Stimulated activated CD4-positive, alpha-beta T cell treated with anti-CD3 and anti-CD28 coated beads, Interleukin-12 subunit alpha, Interleukin-12 subunit beta, amount 100 ng/mL, for 4 hours (primary cell): Measurements from ENCODE around the gene ECSCR.
A peak's percentile ranks its signal among the peaks of the same experiment; 100 is the strongest.

Experiments
- DNase-seq: peaks from one replicate; pipeline ENCODE4 v3.0.0-alpha.2; 2020

ECSCR gene

DNA sequence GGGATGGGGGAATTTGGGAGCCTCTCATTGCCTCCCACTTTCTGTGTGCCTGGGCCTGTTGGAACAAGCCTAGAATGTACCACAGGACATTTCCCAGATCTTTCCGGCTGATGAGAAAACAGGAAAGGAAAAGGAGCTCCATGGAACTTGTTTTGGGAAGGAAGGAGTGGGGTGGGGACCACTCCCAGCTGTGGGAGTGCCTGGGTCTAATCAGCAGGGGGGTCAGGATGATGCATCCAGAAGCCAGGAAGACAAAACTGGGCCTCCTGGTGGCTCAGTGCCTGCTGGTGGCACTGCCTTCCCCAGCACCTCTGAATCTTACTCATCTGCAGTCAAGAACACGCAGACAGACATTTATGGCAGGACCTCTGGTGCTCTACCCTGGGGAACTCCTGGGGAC, 11.0 kb upstream of the ECSCR start:
- DNase-seq: no peak

DNA sequence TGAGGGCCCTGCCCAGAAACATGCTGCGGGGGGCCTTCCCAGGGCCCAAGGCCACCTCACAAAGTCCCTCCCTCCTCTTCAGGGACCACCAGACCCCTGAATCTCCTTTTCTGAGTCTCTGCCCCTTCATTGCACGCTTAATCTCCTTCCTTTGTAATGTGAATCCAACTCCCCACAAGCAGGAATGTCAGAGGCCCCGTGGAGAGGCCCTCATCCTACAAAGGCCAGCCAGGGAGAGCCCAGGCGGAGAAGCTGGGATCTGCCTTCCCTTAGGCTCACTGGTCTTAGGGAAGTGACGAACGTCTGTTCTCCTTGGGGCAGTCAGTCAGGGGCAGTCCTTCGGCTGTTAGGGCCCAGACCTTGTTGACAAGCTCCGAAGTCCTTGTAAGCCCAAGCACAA, 10.6 kb upstream of the ECSCR start:
- no peak for DNase-seq

DNA sequence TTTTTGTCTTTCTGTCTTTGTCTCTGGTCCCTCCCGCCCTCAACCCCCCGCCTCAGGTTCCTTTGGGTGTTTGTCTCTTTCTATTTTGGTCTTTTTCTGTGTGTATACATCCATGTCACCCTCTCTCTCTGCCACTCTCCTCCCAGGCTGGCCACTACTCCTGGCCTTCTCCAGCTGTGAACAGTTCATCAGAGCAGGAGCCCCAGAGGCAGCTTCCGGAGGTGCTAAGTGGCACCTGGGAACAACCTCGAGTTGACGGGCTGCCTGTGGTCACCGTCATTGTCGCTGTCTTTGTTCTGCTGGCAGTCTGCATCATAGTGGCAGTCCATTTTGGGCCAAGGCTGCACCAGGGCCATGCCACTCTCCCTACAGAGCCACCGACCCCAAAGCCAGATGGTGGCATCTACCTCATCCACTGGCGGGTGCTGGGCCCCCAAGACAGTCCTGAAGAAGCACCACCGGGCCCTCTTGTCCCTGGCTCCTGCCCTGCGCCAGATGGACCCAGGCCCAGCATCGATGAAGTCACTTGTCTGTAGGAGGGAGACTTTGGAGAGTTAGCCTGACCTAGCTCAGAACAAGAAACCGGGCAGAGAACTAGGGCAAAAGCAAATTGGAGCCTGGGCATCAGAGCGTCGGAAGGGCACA, 10.0 kb upstream of the ECSCR start:
- no peak for DNase-seq

DNA sequence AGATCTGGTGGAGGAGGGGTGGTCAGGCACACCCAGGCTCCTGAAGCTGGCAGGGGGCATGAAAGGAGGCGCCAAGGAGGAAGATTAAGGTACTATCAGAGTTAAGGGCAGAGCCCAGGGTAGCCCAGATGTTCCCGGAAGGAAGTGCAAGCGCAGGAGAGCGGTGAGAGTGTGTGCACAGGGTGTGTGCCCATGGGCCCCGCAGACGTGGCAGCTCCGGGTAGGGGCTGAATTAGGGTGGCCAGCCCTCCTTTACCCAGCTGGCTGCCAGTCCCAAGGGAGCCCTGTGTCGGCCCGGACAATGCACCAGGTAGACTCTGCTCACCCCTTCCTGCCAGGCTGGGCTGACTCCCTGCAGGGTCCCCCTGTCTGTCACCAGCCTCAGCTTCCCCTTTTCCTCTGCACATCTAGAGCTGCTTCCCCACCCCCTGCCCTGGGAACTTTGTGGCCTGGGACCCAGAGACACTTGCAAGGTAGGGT, 8.3 kb upstream of the ECSCR start, which contains the start of gene SMIM33:
SMIM33 (plus strand) TSS at position 184 of the 480 bp plus-strand sequence; CDS start at position 302, 118 bp downstream.
- DNase-seq: no peak

DNA sequence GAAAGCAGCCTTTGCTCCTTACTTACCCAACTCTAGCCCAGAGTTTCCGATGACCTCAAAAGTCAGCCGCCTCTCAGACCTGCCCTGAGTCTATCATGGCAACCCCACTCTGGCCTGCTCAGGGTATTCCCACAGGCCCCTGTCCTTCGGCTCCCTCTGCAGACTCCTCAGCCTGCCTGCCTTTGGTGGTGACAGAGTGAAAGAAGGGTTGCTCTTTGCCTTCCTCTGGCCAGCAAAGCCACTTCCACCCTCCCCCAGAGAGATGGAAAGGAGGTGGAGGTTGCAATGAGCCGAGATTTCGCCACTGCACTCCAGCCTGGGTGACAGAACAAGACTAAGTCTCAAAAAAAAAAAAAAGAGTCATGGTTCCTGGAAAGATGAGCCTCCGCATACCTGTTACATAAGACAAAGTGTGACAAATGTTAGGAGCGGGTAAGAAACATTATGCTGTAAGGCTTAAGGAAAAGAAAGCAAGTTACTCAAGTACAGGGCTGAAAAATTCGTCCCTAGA, 5.9 kb upstream of the ECSCR start:
- DNase-seq: no peak

DNA sequence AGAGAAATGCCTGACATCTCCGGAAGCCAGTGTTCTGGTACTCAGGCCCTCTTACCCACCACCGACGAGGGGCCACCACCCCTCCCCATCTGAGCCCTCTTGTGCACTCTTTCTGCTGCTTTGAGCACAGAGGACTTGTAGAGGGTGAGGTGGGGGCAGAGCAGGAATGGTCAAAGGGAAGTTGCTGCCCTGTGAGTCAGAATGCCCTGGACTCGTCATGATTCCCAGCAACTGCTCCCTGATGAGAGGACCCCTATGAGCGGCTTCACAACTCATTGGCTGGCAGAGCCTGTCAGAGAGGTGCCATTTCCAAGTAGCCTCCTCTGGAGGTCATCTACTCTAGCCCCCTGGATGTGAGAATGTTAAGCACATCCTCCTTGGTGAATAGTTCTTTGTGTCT, 845 bp downstream of the ECSCR start:
- DNase-seq: no peak

DNA sequence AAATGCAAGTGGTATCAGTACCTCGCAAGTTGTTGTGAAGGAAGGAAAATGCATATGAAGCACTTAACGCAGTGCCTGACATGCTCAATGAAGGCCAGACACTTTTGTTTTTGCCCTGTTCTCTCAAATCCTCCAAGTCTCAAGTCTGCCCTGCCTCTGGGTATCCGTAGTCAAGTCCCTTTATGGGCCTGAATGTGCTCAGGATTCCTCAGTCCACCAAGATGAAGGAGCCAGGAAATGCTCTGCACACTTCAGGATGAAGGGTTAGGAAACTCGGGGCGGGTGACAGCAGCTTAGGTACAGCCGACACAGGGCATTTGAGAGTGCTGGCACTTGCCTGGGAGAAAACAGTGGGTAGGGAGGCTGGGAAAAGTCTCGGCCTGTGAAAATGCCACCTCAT, 1.4 kb downstream of the ECSCR start:
- no peak for DNase-seq

DNA sequence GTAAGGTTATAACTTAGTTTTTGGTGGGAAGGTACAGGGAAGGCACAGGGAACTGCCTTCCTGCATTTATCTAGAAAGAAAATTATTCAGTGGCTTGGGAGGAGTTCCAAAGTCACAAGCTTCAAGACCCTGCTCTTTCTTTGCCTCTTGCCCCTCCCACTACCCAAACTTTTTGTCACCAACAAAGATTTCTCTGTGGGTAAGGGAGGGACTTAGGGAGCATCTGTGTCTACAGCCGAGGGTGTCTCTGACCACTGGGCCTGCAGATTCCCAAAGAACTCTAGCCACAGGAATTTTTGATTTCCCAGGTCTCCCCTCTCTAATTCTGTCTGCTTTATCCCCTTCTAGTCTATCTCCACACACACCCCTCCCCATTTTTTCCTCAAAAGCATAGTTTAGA, 2.1 kb downstream of the ECSCR start:
- DNase-seq: no peak

DNA sequence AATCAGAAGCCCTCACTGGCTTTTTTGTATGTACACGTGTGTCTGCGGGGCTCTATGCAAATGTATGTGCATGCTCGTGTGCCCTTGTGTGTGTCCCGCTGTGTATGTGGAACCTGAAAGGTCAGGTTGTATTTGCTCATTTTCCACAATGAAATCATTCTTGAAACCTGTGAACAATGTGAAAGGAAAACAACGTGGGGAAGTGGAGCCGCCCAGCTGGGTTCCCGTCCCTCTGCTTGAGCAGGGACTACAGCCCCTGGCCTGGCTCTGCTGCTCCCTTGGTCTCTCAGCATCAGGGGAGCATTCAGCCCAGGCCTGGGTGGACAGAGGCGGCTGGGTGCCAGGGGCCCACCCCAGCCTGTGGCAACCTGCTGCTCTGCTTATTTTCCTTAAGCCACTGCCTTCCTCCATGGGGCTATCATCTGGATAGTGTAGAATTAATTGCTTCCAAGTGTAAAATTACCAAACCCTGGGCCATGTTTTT, 3.0 kb downstream of the ECSCR start:
- DNase-seq: no peak

DNA sequence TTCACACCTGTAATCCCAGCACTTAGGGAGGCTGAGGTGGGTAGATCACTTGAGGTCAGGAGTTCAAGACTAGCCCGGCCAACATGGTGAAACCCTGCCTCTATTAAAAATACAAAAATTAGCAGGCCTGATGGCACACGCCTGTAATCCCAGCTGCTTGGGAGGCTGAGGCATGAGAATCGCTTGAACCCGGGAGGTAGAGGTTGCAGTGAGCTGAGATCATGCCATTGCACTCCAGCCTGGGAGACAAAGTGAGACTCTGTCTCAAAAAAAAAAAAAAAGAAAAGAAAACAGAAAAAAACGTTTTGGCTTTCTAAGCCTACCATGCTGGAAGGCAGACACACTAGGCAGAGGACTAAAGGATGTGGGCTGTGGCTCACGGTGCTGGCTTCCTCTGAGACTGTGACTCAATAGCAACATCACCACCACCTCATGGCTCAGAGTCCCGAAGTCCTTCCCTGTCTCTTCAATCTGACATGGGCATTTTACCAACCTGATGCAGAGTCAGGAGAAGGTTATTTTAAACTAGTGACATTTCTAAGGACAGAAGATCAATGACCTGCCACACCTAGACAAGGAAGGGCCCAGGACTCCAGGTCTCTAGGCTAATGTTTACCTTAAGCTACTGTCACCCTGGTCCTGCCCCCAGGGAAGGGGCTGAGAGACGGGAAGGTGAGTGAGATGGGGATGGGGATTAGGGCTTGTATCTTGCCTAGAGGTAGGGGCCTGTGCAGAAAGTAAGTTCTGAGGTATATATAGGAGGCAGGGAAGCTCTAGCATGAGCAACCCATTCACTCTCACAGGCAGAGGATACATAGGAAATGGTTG, 3.7 kb downstream of the ECSCR start:
- peak; percentile 57 for DNase-seq

DNA sequence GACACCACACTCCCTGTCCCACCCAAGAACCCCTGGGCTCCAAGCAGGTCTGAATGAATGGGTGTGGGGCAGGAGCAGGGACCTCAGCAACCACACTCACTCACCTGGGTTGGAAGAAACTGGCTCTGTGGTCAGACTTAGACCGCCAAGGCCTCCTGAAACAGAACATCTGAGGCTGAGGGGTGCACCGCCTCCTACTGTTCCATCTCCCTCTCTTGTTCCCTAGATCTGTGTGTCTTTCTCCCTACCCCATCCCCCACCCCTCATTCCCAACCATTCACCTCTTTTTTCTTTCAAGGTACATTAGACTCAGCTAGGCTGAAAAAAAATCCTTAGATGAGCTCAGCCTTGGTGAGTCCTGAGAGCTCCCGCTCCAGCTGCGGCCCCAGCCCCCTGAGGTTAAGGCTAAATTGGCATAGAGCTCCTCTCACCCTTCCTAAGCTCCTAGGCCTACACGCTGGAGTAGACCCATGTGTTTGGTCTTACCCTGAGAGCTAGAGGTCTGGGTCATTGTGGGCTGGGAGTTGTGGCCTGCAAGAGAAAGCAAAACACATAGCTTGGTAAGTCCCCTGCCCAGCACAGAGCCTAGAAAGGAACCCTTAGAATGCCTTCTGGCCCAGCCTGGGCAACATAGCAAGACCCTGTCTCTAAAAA, 4.8 kb downstream of the ECSCR start:
- DNase-seq: no peak

DNA sequence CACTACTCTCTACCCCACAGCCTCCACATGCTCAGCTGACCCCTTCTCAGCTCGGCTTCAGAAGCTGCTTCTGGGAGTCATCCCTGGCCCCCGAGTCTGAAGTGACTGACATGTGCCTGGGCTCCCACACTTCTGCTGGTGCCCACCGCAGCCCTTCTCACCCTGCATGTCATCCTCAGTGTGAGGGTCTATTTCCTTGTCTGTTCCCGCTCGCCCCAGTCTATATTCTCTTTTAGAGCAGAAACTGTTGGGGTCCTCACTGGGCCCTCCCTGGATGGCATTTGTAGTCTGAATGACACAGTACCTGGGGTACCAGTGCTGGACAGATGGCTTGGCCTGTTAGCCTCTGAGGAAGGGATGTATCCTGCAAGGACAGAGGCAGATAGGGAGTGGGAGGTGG, 5.3 kb downstream of the ECSCR start:
- no peak for DNase-seq

DNA sequence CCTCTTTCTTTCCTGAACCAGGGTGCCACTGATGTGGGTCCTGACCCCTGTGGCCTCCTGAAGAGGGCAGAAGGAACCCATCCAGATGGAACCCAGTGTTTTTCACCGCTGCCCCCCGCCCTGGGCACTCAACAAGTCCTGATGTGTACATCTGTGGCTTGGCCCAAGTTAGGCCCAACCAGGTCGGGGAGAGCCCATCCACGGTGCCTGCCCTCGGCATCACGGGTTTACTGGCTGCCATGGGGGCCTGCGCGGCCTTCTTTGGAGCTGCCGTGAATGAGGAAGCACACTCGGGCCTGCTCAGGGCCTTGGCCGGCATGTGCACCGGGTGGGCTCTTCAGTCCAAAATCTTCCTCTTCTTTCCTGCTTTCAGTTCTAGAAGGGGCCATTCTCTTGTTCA, 5.8 kb downstream of the ECSCR start:
- no peak for DNase-seq

DNA sequence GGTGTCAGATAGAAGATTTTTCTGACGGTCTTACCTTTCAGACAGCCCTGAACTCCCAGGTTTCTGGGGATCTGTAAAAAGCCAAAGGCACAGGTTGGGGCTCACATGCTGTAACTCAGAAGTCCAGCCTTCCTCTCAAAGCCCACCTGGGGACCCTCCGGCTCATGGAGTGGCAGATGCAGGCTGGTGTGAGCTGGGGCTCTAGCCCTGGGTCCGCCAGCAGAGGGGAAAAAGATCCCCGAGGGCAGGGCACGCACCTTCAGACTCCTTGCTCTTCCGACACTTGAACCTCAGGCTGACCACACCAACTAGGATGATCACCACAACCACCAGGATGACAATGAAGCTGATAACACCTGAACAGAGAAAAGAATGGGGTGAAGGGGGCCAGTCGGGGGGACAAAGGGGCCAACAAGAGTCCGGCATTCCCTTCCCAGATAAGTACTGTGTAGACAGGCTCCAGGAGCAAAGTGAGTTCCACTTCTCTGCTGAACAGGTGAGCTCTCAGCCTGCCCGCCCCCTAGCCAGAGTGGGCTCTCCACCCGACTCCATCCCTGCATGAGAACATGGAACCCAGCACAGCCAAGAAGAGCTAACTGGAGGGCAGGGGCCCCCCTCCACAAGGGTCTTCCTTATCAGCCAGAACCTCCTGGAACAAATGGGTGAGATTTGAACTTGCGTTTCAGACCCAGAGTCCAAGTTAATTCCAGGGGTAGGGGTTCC, 7.8 kb downstream of the ECSCR start:
- no peak for DNase-seq

DNA sequence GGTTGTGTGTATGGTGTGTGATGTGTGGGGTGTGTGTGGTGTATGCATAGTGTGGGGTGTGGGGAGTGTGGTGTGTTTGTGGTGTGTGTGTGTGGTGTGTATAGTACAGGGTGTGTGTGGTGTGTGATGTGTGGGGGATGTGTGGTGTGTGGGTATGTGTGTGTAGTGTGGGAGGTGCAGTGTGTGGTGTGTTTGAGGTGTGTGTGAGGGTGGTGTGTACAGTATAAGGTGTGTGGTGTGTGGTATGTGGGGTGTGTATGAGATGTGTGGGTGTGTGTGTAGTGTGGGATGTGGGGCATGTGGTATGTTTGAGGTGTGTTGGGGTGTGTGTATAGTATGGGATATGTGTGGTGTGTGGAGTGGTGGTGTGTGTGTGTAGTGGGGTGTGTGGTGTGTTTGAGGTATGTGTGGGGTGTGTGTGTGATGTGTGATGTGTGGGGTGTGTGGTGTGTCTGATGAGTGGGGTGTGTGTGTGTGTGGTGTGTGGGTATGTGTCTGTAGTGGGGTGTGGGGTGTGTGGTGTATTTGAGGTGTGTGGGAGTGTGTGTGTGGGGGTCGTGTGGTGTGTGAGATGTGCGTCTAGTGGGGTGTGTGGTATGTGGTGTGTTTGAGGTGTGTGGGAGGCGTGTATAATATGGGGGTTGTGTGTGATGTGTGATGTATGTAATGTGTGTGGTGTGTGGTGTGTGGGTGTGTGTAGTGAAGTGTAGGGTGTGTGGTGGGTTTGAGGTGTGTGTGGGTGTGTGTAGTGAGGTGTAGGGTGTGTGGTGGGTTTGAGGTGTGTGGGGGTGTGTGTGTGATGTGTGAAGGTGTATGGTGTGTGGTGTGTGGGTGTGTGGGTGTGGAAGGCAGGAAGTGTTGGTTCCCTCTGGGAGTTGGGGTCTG, 8.6 kb downstream of the ECSCR start:
- no peak for DNase-seq

DNA sequence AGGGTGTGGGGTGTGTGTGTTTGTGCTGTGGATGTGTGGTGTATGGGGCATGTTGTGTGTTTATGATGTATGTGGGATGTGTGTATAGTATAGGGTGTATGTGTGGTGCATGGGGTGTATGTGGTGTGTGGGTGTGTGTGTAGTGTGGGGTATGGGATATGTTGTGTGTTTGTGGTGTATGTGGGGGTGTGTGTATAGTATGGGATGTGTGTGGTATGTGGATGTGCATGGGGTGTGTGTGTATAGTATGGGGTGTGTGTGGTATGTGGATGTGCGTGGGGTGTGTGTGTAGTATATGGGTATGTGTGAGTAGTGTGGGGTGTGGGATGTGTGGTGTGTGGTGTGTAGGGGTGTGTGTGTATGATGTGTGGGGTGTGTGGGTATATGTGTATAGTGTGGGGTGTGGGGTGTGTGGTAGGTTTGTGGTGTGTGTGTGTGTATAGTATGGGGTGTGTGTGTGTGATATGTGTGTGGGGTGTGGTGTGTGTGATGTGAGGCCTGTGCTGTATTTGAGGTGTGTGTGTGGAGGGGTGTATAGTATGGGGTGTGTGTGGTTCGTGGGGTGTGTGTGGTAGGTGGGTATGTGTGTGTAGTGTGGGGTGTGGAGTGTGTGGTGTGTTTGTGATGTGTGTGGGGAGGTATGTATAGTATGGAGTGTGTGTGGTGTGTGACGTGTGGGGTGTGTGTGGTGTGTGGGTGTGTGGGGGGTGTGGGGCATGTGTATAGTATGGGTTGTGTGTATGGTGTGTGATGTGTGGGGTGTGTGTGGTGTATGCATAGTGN, 10.5 kb downstream of the ECSCR start:
- no peak for DNase-seq

DNA sequence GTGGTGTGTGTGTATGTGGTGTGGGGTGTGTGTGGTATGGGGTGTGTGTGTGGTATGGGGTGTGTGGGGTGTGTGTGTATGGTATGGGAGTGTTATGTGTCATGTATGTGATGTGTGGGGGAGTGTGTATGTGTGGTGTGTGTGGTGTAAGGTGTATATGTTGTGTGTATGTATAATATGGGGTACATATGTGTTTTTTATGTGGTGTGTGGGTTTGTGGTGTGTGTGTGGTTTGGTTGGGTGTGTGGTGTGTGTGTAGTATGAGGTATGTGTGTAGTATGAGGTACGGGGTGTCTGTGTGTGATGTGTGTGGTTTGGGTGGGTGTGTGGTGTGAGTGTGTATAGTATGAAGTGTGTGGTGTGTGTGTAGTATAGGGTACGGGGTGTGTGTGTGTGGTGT, 11.4 kb downstream of the ECSCR start:
- DNase-seq: no peak

DNA sequence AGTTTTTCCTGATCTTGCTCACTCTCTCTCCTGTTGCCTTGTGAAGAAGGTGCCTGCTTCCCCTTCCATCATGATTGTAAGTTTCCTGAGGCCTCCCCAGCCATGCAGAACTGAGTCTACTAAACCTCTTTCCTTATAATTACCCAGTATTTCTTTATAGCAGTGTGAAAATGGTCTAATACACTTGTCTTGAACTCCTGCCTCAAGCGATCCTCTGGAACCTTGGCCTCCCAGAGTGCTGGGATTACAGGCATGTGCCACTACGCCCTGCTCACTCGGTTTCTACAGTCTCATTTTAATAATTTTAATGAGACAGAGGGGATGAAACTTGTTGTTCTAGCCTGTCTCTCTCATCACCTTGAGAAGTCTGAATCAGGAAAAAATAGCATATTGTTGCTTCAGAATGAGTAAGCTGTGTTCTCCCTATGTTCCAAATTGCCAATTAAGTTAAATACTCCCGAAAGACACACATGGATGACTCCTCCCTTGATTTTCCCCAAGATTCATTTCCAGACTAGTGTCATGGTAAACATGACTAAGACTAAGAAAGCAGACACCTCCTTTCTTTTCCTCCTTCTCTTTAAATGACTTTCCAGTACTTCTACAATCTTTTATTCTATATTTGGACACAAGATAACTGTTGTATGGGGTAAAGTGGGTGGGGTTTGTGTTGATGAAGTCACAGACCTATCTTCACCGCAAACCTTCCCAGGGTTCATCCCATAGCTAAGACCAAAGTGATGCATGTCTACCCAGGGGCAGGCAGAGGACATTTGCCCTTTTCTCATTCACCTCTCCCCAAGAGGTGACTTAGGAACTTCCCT, 15.4 kb downstream of the ECSCR start:
- no peak for DNase-seq

DNA sequence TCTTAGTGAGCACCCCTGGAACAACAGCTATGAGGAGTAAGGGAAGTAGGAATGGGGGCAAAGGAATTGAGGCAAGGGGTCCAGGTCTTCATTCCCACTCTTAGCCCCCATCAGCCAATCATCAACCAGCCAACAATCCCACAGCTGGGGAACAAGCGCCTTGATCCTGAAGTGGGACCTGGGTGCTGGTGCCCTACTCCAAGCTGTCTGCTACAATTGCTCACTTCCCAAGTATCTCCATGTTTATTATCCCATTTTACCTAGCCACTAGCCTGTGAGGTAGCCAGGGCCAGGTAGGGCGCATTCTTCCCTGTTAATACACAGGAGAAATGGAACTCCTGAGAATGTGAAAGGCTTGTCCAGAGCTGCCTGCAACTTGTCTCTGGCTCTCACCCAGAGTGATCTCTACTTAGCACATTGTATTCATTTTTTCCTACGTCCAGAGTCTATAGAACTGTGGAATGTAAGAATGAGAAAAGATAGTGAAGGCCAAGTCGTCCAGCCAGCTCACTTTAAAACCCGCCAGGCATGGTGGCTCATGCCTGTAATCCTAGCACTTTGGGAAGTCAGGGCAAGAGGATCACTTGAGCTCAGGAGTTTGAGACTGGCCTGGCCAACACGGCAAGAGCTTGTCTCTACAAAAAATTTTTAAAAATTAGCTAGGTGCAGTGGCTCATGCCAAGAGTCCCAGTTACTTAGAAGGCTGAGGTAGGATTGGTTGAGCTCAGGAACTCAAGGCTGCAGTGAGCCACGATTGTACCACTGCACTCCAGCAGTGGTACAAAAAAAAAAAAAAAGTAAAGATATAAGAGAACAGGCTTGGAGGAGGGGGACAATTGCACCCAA, 17.0 kb downstream of the ECSCR start:
- no peak for DNase-seq
